Pancreas (tissue), 10 donors: ENCODE data around the gene SUPT4H1. TPM values are rescaled to one million over a fixed set of nuclear protein-coding genes. Genes with fewer than 3 reads are reported as not detected.

ENCODE experiments used
- ATAC-seq, 4 donors: fragments of 200-7000 bp; cut with Tn5 transposase; one replicate each; pipeline versions ENCODE4 v1.8.0 to v1.9.1; 2020; ENCODE audit warnings: mild to moderate bottlenecking in 4 of 4, moderate library complexity in 4 of 4
- DNase-seq, 6 donors: peaks; one replicate each; pipeline ENCODE4 v3.0.0-alpha.2; 2020
- FAIRE-seq: peaks from 2 replicates; lab custom pipeline; 2012; peaks lifted over from hg19 to GRCh38; lab: Jason Lieb, UNC
- H3K27ac ChIP-seq, 4 donors: fragments of 200-600 bp; sonication (generic); 1 replicate in 3 of 4; 2 replicates in 1 of 4; pipeline versions ENCODE4 v1.5.0 to v1.8.0; 2020
- H3K27me3 ChIP-seq, 4 donors: fragments of 200-600 bp; one replicate each; pipeline ENCODE4 v1.8.0; 2021
- H3K36me3 ChIP-seq, 3 donors: fragments of 200-600 bp; sonication (generic) in 1 of 3; one replicate each; pipeline versions ENCODE4 v1.5.0 to v1.8.0; 2020 to 2021
- H3K4me1 ChIP-seq, 3 donors: fragments of 200-600 bp; one replicate each; pipeline ENCODE4 v1.8.0; 2021
- H3K4me3 ChIP-seq, 4 donors: fragments of 200-600 bp; sonication (generic) in 2 of 4; one replicate each; pipeline versions ENCODE4 v1.5.0 to v1.8.0; 2020 to 2021
- H3K9me3 ChIP-seq, 4 donors: fragments of 200-600 bp; one replicate each; pipeline ENCODE4 v1.8.0; 2021
- WGBS, 2 donors: extraction: QIAGEN DNeasy Blood & Tissue Kit; methylation state at CpG; one replicate each; pipeline ENCODE4 v1.1.7; 2013; 5-methylcytosine and 5-hydroxymethylcytosine counted together
- intact Hi-C, 3 donors: fragments of 100-400 bp; cut with DNase I; formaldehyde crosslinking; loops; one replicate each; pipeline versions ENCODE4 v1.11.1 to v1.14.2; 2022
- polyA plus RNA-seq, 2 donors: library from polyadenylated mRNA; stranded (reverse); fragments of 200-250 nt; gene quantifications; one replicate each; pipeline ENCODE4 v1.2.3, GENCODE V29; 2013
- total RNA-seq, 6 donors: library from RNA; stranded (reverse); fragmentation: NEBNext Ultra II Directional in 4 of 6; extraction: Animal tissue kit (Norgen Biotek cat#: 25700) in 4 of 6; gene quantifications; one replicate each; pipeline versions ENCODE4 v1.2.1 to v1.2.4, GENCODE V29; 2021 to 2023
- TF ChIP-seq, protein P1 (sequence below), 4 donors: fragments of 200-600 bp; sonication (generic) in 3 of 4; IDR thresholded peaks; one replicate each; pipeline versions ENCODE4 v1.5.0 to v1.8.0; 2021; ENCODE audit warnings: antibody characterized with exemption in 4 of 4
- donor health status: healthy with polysubstance abuse.
- donor health status: DM: no; HTN: no; CAD: no; lungs with moderate emphysema.
- donor health status: DM: no; HTN: no; CAD: no.
- donor health status: control.
- donor health status: control.
- donor health status: Bipolar disorder and iron deficiency.
- donor health status: DM: yes; HTN: yes; CAD: no.
- donor health status: DM: no; HTN: no; CAD: no.
- donor health status: DM: no; HTN: no; CAD: no.
- donor health status: DM: yes; HTN: yes; CAD: no.

SUPT4H1 gene
- total and polyA plus RNA-seq, 8 donors = 14.1 to 43.7 (median 27.1) TPM

DNA sequence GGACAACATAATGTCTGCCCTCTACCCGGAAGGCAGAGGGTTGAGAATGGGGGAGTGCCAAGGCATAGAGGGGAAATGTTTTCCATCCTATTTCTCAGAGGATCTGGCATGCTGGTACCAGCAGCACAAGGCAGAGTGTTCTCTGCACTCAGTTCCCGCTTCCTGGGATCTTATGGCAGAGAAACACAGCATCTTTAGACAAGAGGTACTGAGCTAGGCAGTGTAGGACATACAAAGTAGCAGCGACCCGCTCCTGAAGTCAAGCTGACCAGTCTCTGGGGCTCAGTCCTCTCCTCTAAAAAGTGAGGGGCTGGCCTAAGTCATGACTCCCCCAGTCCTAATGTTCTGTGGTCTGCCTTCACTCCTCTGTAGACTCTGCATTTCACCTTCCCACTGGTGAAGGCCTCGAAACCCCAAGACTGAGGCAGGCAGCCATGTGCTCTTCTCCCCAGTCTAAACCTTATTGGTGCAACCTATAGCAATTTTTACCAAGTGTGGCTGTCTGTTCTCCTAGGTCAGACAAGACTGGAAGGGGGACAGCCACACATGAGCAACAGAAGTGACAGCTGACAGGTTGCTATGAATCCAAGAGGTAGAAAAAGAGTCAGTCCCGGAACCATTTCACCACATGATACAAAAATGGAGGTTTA is 12.1 kb downstream of the SUPT4H1 start:
- FAIRE-seq (no peak), ATAC-seq (no peak), DNase-seq (peak in 1 of 6 donors; percentile 1)
- TF ChIP-seq, protein P1, sequence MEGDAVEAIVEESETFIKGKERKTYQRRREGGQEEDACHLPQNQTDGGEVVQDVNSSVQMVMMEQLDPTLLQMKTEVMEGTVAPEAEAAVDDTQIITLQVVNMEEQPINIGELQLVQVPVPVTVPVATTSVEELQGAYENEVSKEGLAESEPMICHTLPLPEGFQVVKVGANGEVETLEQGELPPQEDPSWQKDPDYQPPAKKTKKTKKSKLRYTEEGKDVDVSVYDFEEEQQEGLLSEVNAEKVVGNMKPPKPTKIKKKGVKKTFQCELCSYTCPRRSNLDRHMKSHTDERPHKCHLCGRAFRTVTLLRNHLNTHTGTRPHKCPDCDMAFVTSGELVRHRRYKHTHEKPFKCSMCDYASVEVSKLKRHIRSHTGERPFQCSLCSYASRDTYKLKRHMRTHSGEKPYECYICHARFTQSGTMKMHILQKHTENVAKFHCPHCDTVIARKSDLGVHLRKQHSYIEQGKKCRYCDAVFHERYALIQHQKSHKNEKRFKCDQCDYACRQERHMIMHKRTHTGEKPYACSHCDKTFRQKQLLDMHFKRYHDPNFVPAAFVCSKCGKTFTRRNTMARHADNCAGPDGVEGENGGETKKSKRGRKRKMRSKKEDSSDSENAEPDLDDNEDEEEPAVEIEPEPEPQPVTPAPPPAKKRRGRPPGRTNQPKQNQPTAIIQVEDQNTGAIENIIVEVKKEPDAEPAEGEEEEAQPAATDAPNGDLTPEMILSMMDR (IDR thresholded peaks at IDR 0.05) = no peak
- no peaks in the 10 kb centered on the region for H3K27me3 ChIP-seq
- intact Hi-C loops = no loop called here
- 83 to 85% methylated on average over 6 of the region's 6 CpGs for WGBS, 2 donors
- H3K36me3 ChIP-seq = peaks cover 0 to 5% (median under 1%) of the 10 kb centered on the region in 3 donors
- no peaks in the 10 kb centered on the region for H3K4me1 ChIP-seq
- H3K4me3 ChIP-seq = no peak overlapping the region
- peak overlapping the region in 2 of 4 donors; percentile 80 to 83 for H3K27ac ChIP-seq
- no peaks in the 10 kb centered on the region for H3K9me3 ChIP-seq

DNA sequence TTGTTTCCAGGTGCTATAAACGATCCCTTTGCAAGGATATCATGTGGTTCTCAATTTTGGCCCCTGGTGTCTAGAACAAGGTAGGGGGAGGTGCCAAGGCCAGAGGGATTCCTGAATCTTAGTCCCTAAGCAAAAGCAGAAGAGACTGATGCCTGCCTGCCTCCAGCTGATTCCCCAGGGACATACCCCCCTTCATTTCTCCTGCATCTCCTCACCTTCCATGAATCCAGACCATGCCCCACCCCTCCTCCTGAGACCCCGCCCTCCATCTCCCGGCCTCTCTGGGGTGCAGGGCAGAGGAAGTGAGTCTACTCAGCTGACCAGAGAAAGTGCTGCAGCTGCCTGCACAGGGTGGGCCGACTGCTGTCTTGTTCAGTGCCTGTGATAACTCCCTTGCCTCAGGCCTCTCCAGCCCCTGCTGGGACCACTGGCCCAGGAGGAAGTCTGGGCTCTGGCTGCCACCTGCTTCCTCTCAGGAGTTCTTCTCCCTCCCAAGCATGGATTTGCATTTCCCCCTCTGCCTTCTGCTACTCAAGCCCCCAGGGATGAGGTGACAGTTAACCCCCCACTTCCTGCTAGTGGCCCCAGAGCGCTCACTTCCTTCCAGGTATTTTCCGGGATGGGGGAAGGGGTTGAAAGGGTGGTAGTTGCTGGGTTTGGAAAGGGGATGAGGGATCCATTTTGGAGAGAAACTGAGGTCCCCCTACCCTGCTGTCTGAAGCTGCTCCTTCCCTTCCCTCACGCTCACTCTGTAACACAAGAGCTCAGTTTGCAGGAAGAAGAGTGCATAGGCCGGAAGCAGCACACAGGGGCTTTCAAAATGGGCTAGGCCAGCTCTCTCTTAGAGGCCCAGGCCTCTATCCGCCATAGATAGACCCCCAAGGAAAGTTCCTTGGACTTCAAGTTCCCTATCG is 12.9 kb downstream of the SUPT4H1 start:
- DNase-seq = peak in 2 of 6 donors; percentile 1 to 48
- no peak for FAIRE-seq
- H3K4me3 ChIP-seq = no peak overlapping the region
- intact Hi-C loops = no loop called here
- no peaks in the 10 kb centered on the region for H3K36me3 ChIP-seq
- no peaks in the 10 kb centered on the region for H3K9me3 ChIP-seq
- peak in 3 of 4 donors; percentile 35 to 67 (median 58) for ATAC-seq
- no peaks in the 10 kb centered on the region for H3K27me3 ChIP-seq
- TF ChIP-seq, protein P1 (IDR thresholded peaks at IDR 0.05) = no peak
- no peaks in the 10 kb centered on the region for H3K4me1 ChIP-seq
- WGBS, 2 donors = 54 to 55% methylated on average over 10 of the region's 10 CpGs
- peak overlapping the region in 2 of 4 donors; percentile 80 to 83 for H3K27ac ChIP-seq

DNA sequence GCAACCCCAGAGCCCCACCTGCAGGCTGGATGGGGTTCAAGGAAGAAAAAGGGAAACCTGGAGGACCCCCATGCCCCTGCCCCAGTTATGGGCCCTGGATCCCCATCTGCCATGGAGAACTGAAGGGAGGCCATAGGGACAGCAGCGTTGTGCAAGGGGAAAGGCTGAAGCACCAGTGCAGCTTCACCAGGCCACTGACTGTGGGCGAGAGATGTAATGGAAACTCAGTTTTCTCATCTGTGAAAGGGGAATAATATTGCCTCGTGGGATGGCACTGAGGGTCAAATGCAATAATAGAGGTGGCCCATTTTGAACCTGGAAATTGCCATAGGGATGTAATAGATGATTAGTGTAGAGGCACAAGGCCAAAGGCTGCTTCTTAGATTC is 13.6 kb downstream of the SUPT4H1 start:
- H3K27me3 ChIP-seq = no peaks in the 10 kb centered on the region
- no peaks in the 10 kb centered on the region for H3K4me1 ChIP-seq
- DNase-seq (no peak), ATAC-seq (peak in 1 of 4 donors; percentile 4), FAIRE-seq (no peak)
- WGBS, 2 donors = 66 to 68% methylated on average over 3 of the region's 3 CpGs
- no peak overlapping the region for H3K4me3 ChIP-seq
- peak overlapping the region in 2 of 4 donors; percentile 80 to 83 for H3K27ac ChIP-seq
- H3K9me3 ChIP-seq = no peaks in the 10 kb centered on the region
- H3K36me3 ChIP-seq = no peaks in the 10 kb centered on the region
- TF ChIP-seq, protein P1 (IDR thresholded peaks at IDR 0.05) = no peak
- intact Hi-C loops = no loop called here

DNA sequence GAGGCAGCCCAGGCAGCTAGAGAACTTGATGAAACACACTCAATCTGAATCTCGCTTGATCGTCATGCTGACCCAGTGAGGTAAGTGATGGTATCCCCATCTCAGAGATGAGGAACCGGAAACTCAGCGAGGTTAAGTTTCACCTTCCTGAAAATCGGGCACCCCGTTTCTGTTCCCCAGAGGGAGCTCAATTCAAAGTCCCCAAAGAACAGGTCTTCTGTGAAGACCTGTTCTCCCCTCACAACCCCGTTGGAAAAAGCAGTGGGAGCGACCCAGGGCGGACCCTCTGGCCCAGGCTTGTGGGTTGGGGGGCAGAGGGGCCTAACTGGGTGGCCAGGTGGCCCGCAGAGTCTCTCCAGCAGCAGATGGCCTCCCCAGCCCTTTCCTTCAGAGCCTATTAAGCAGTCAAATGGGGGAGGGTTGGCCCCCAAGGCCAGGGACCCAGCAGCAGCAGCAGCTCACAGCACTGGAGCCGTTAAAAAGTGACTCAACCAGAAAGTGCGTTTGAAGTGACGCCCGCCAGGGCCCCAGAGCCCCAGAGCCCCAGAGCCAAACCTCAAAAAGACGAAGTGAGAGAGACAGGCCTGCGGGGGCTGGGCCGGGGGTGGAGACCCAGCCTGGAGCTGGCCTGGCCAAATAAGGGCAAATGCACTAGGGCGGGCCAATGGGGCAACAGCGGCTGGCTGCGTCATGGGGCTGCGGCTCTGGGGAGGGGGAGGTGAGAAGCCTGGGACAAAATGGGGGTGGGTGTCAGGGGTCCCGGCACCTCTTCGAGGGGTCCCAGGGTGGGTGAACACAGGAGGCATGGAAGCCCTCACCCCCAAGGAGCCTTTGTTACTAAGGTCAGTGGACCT is 14.2 kb downstream of the SUPT4H1 start:
- H3K27ac ChIP-seq = peak overlapping the region in 3 of 4 donors; percentile 38 to 83 (median 80)
- no peaks in the 10 kb centered on the region for H3K36me3 ChIP-seq
- peak in 3 of 4 donors; percentile 67 to 82 (median 80) for ATAC-seq
- intact Hi-C loops = no loop called here
- no peaks in the 10 kb centered on the region for H3K9me3 ChIP-seq
- peak in 3 of 6 donors; percentile 18 to 71 (median 63) for DNase-seq
- FAIRE-seq = no peak
- H3K4me3 ChIP-seq = peak overlapping the region in 1 of 4 donors; percentile 10
- no peaks in the 10 kb centered on the region for H3K4me1 ChIP-seq
- TF ChIP-seq, protein P1 (IDR thresholded peaks at IDR 0.05) = no peak
- H3K27me3 ChIP-seq = no peaks in the 10 kb centered on the region
- WGBS, 2 donors = 30 to 39% methylated on average over 23 of the region's 23 CpGs
